Measurements from ENCODE around the gene CCDC50. TPM values are rescaled to one million over a fixed set of nuclear protein-coding genes. Genes with fewer than 3 reads are reported as not detected.

CCDC50 gene
- total RNA-seq, 1 experiment from 2014 or later, result 124 TPM

- no peak for DNase-seq (ENCODE audit: low read depth, low spot score)
- in situ Hi-C loops (cut with HindIII; ENCODE audit: low pct_unique_long_range_greater_than_20kb, low sequenced_read_pairs), result no loop called here
These were observed 102.1 kb downstream of the CCDC50 start for GRCh38 chr3:191431160-191431822.

- in situ Hi-C loops (cut with HindIII; ENCODE audit: low pct_unique_long_range_greater_than_20kb, low sequenced_read_pairs), result no loop called here
- no peak for DNase-seq (ENCODE audit: low read depth, low spot score)
These were observed 103.0 kb downstream of the CCDC50 start for GRCh38 chr3:191432162-191432561.

GRCh38 chr3:191434024-191434423 lies 104.8 kb downstream of the CCDC50 start:
- no peak for DNase-seq (ENCODE audit: low read depth, low spot score)
- in situ Hi-C loops (cut with HindIII; ENCODE audit: low pct_unique_long_range_greater_than_20kb, low sequenced_read_pairs), result no loop called here

- in situ Hi-C loops (cut with HindIII; ENCODE audit: low pct_unique_long_range_greater_than_20kb, low sequenced_read_pairs), result no loop called here
- no peak for DNase-seq (ENCODE audit: low read depth, low spot score)
These were observed 106.8 kb downstream of the CCDC50 start for GRCh38 chr3:191435981-191436380.

- DNase-seq (ENCODE audit: low read depth, low spot score), result no peak
- in situ Hi-C loops (cut with HindIII; ENCODE audit: low pct_unique_long_range_greater_than_20kb, low sequenced_read_pairs), result no loop called here
These were observed 109.1 kb downstream of the CCDC50 start for GRCh38 chr3:191438150-191438814.

- DNase-seq (ENCODE audit: low read depth, low spot score), result no peak
- in situ Hi-C loops (cut with HindIII; ENCODE audit: low pct_unique_long_range_greater_than_20kb, low sequenced_read_pairs), result no loop called here
These were observed 111.3 kb downstream of the CCDC50 start for GRCh38 chr3:191440532-191440931.

- DNase-seq (ENCODE audit: low read depth, low spot score), result no peak
- in situ Hi-C loops (cut with HindIII; ENCODE audit: low pct_unique_long_range_greater_than_20kb, low sequenced_read_pairs), result no loop called here
These were observed 112.5 kb downstream of the CCDC50 start for GRCh38 chr3:191441687-191442086.

- in situ Hi-C loops (cut with HindIII; ENCODE audit: low pct_unique_long_range_greater_than_20kb, low sequenced_read_pairs), result no loop called here
- DNase-seq (ENCODE audit: low read depth, low spot score), result no peak
These were observed 115.4 kb downstream of the CCDC50 start for GRCh38 chr3:191444569-191444968.

Other genes starting within 250 kb of the CCDC50 start
- gene OSTN, start 130.2 kb upstream of the CCDC50 start, total RNA-seq (2014; rRNA removed; shearing (Covaris generic)), result not detected in 2 replicates
- 0.37 and 0.75 TPM in 2 replicates for gene UTS2B, start 1.1 kb downstream of the CCDC50 start, total RNA-seq (2014; rRNA removed; shearing (Covaris generic))
- not detected in 2 replicates for gene PYDC2, start 131.8 kb downstream of the CCDC50 start, total RNA-seq (2014; rRNA removed; shearing (Covaris generic))